HUDEP-2 (cell line): ENCODE measurements around the gene PCBD1.

ENCODE experiments used
- DNase-seq, 76 experiments: peaks; one replicate each; lab custom pipeline; 2025; ENCODE audit not compliant: unreplicated experiment in 76 of 76; lab: John Stamatoyannopoulos, UW

The PCBD1 gene

GRCh38 chr10:70918851-70919530 lies 30.6 kb upstream of the PCBD1 start:
- no peak for DNase-seq

GRCh38 chr10:70917635-70918034 lies 29.3 kb upstream of the PCBD1 start:
- no peak for DNase-seq

DNA sequence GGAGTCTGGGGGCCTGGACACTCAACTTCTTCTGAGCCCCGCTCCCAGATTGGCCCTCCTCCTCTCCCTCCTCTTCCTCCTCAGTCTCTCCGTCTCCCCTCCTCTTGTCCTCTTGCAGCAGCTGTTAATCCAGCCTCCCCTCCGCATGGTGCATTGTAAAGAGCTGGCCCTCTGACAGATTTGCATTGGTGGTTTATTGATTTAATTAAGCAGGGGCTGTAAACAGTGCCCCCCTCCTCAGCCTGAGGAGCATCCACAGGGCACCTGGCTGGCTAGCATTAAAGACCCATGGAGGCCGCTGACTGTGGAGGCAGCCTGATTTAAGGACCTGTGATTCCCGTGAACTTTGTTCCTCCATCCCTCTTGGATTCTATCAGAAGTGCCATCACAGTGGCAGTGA lies 28.9 kb upstream of the PCBD1 start:
- DNase-seq: no peak

GRCh38 chr10:70916241-70916640 lies 27.9 kb upstream of the PCBD1 start:
- DNase-seq: no peak

GRCh38 chr10:70915806-70916205 lies 27.4 kb upstream of the PCBD1 start:
- DNase-seq: no peak

GRCh38 chr10:70915206-70915605 lies 26.8 kb upstream of the PCBD1 start:
- no peak for DNase-seq

- DNase-seq: no peak
Measured at GRCh38 chr10:70914316-70914864, 26.0 kb upstream of the PCBD1 start.

DNA sequence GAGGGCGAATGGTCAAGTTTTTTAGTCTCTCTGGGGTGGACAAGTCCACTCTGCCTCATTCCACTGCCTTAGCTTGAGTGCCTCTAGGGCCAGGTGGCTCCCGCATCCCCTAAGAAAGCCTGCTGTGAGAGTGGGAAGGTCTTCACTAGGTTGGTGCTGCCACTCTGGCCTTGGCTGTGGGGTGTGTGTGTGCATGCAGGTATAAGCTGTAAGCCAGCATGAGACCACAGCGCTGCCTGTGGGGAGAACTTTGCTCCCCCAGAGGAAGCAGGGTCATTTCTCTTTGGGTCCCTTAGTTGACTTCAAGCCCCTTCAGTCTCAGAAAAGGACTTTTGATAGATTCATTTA lies 25.5 kb upstream of the PCBD1 start:
- no peak for DNase-seq

GRCh38 chr10:70913191-70913892 lies 25.0 kb upstream of the PCBD1 start:
- DNase-seq: no peak

- DNase-seq: no peak
Measured at GRCh38 chr10:70912556-70912955, 24.2 kb upstream of the PCBD1 start.

DNA sequence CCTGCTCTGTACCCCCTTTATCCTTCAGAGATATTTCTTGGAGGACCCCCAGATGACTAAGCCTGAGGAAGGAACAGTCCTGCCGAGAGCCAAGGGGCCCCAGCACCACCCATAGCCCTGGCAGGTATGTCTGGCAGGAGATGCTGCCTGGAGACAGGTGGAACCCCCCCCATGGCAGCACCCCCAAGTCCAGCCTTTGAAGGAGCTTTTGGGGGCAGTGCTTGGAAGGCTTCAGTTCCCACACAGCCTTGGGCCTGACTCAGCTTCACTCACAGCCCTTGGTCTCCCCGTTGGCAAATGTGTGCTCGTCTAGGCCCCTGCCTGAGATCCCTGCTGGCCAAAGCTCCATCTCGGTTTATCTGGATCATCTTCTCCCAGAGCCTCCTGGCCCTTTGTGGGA lies 23.0 kb upstream of the PCBD1 start:
- no peak for DNase-seq

DNA sequence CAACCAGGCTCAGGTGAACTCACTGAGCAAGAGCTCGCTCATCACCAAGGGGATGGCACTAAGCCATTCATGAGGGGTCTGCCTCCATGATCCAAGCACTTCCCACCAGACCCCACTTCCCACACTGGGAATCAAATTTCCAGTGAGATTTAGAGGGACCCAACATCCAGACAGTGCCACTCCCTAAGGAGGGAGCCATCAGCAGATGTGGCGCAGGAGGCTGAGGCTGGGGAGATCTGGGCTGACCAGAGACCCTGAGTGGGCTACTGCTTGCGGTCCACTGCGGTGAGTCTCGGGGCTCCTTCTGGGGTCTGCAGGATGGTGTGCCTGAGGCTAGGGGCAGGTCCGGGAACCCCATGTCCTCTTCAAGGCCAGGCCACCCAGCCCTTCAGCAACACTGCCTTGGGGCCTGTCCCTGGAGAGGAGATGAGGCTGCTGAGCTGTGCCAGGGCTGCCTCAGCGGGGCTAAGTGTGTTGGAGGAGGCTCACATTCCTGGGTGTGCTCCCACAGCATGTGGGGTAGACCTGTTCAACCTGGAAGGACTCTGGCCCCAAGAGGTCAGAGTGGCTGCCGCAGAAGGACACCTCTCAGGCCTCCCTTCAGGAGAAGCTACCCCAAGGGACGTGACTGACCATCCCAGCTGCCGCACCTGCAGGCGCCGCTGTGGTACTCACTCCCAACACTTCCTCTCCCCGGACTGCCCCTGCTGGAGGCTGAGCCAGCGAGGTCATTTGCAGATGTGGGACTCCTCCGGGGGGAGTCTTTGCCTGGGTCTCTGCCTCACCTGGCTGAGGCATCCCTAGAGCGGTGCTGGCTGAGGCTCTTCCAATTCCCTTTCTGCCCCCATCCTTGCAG lies 22.3 kb upstream of the PCBD1 start:
- no peak for DNase-seq

DNA sequence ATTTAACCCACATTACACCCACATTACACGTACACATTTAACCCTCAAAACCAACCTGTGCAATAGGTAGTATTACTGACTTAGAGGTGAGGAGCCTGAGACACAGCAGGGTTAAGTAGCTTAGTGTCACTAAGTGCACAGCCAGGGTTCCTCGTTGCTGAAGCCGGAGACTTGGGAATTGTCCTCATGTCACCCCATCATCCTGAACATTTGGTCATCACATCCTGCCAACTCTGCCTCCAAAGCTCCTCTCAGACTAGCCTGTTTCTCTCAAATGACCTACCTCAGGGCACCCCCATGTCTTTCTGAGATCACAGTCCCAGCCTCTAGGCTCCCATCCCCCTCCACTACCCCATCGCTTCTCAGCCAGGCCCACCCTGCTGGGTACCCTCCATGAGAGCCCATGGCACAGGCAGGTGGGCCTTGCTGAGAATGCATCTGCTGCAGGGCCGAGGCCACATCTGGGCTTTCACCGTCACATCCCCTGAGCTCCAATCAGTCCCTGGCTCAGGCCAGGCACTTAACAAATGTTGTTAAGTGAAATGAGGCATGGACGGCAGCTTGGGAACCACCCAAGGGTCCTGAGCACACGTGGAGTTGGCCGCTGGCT lies 21.1 kb upstream of the PCBD1 start:
- DNase-seq: no peak

GRCh38 chr10:70908406-70909296 lies 20.3 kb upstream of the PCBD1 start:
- DNase-seq: no peak

GRCh38 chr10:70907637-70908405 lies 19.5 kb upstream of the PCBD1 start:
- DNase-seq: no peak

DNA sequence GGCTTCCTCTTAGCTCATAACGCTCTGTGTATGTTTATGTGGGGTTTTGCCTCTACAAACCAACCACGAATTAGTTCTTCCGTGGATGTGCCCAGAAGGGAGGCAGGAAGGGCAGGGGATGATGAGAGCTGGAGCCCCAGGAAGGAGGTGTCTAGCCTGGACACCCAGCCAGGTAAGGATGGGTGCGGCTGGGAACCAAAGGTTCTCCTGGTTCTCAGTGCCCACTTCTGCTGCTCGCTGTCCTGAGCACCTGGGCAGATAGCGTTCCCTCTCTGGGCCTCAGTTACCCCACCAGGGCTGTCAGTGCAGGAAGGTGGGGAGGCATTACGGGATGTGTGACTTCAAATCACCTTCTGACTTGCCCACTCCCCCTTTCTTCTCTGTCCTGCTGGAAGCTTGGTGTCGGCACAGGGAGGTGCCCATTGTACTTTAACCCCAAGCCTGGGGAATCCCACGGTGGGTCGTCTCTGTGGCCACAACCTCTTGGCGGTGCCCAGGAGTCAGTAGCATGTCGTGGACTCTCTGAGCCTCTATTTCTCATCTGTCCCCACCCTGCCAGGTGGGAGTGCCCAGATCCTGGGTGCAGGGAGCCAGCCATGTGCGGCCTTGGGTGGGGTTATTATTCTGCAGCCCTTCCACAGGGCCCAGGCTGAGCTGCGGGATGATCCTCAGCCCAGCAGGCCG lies 18.7 kb upstream of the PCBD1 start:
- DNase-seq: no peak

DNA sequence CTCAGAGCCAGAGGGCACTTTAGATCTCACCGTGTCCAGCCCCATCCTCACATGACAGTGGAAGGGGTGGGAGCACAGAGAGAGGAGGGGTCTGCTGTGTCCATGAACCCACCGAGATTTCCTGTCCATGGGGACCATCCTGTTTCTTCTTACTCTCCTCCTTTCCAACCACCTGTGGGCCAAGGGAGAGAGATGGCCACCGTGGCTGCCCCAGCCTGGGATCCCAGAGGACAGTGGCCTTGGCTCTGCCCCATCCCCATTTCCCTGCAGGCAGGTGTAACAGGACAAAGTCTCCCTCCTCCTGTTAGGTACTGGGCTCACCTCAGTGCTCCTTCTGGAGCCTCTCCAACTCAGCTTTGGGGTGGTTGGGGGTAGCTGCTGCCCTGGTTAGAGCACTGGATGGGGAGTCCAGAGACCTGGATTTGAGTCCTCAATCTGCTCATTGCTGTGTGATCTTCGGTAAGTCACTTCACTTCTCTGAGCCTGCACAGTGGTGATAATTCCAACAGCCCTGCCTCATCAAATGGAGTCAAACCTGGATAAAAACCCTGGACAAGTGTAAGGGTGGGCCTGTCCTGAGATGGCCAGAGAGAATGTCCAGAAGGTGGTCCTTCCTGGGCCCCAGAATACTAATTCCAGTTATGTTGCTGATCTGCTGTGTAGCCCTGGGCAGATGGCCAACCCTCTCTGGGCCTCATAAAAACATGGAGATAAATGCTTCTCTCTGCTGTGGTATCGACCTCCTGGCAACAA lies 17.8 kb upstream of the PCBD1 start:
- no peak for DNase-seq
